AG09309 (cell line): ENCODE data around the gene IFITM5.

ENCODE experiments used
- DNase-seq: peaks from one replicate; pipeline ENCODE4 v3.0.0-alpha.2; 2010; ENCODE audit warnings: low read depth
- H3K4me3 ChIP-seq: 2 replicates; pipeline ENCODE4 v1.5.1; 2011; ENCODE audit warnings: mild to moderate bottlenecking, low read depth, low read length, moderate library complexity; ENCODE audit not compliant: control insufficient read depth
- TF ChIP-seq, protein P1 (sequence below): IDR thresholded peaks from 2 replicates; pipeline ENCODE4 v1.5.1; 2011; ENCODE audit warnings: mild to moderate bottlenecking, low read depth, low read length, inconsistent platforms; ENCODE audit not compliant: insufficient read depth, control insufficient read depth; ENCODE audit errors: missing control alignments

Gene IFITM5

DNA sequence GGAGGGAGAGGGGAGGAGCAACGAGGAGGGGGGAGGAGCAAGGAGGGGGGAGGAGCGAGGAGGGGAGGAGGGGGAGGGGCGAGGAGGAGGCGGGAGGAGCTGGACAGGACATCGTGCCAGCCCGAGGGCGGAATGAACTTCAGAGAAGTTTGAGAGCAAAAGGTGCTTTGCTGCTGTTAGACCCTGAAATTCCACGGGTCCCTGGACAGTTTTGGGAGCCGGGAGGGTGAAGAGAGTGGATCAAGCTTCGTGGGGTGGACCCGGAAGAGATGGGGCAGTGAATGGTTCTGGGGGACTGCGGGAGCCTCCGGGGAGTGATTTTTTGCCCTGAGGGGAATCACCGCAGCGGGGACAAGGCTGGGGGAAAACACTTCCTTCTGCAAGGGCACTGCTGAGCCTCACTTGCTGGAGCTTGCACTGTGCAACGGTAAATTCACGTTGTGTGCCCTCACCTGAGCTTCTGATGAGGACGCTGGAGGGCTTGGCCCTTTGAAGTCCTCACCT lies 31.8 kb downstream of the IFITM5 start:
- no peak overlapping the region for H3K4me3 ChIP-seq
- no peak for DNase-seq
- TF ChIP-seq, protein P1, sequence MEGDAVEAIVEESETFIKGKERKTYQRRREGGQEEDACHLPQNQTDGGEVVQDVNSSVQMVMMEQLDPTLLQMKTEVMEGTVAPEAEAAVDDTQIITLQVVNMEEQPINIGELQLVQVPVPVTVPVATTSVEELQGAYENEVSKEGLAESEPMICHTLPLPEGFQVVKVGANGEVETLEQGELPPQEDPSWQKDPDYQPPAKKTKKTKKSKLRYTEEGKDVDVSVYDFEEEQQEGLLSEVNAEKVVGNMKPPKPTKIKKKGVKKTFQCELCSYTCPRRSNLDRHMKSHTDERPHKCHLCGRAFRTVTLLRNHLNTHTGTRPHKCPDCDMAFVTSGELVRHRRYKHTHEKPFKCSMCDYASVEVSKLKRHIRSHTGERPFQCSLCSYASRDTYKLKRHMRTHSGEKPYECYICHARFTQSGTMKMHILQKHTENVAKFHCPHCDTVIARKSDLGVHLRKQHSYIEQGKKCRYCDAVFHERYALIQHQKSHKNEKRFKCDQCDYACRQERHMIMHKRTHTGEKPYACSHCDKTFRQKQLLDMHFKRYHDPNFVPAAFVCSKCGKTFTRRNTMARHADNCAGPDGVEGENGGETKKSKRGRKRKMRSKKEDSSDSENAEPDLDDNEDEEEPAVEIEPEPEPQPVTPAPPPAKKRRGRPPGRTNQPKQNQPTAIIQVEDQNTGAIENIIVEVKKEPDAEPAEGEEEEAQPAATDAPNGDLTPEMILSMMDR: no peak

DNA sequence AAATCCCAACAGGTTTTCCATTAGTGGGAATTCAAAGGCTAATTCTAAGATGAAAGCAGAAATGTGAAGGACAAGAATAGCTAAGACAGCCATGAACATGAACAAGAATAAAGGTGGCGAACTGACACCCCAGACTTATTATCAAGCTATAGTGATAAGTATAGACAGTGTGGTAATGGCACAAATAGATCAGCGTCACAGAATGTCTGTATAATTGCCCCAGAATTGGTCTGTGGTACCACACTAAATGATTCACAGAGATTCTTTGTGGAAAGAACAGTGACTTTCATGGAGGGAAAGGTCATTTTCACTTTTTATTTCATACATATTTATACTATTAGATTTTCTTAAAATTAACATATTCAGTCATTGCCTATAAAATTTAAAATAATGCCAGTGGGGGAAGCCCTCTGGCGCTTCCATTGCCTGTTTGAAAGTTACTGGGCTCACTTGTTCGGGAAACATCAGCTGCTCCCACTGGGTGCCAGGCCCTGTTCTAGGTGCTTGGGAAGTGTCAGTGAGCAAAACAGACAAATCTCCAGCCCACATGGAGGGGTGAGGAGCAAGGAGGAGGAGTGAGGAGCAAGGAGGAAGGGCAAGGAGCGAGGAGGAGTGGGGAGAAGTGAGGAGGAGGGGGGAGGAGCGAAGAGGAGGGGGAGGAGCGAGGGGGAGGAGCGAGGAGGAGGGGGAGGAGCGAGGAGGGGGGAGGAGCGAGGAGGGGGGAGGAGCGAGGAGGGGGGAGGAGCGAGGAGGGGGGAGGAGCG lies 32.5 kb downstream of the IFITM5 start:
- H3K4me3 ChIP-seq: no peak overlapping the region
- TF ChIP-seq, protein P1: no peak
- no peak for DNase-seq

DNA sequence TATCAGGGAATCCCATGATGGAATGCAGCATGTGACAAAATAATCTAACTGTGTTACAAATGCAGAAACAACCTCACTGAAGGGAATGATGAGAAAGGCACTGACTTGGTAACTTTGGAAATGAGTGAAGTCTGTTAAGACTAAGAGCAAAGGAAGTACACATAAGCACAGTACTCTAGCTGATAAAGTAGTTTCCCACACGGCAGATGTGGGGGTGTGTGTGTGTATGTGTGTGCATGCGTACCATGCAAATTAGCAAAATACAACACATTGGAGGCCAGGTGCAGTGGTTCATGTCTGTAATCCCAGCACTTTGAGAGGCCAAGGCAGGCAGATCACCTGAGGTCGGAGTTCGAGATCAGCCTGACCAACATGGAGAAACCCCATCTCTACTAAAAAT lies 37.7 kb downstream of the IFITM5 start:
- H3K4me3 ChIP-seq: no peak overlapping the region
- TF ChIP-seq, protein P1: no peak
- DNase-seq: no peak

DNA sequence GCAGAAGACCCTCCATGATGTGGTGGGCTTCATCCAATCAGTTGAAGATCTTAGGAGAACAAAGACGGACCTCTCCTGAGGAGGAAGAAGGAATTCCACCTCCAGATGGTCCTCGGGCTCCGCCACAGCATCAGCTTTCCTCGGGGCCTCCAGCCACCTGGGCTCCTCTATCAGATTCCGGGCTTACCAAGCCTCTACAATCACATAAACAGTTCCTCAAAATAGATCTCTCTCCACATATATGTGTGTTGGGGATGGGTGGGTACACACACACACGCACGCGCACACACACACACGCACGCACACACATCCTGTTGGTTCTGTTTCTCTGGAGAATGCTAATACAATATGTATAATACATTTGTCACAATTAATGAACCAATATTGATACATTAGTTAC lies 39.9 kb downstream of the IFITM5 start:
- H3K4me3 ChIP-seq: no peak overlapping the region
- TF ChIP-seq, protein P1: no peak
- no peak for DNase-seq

DNA sequence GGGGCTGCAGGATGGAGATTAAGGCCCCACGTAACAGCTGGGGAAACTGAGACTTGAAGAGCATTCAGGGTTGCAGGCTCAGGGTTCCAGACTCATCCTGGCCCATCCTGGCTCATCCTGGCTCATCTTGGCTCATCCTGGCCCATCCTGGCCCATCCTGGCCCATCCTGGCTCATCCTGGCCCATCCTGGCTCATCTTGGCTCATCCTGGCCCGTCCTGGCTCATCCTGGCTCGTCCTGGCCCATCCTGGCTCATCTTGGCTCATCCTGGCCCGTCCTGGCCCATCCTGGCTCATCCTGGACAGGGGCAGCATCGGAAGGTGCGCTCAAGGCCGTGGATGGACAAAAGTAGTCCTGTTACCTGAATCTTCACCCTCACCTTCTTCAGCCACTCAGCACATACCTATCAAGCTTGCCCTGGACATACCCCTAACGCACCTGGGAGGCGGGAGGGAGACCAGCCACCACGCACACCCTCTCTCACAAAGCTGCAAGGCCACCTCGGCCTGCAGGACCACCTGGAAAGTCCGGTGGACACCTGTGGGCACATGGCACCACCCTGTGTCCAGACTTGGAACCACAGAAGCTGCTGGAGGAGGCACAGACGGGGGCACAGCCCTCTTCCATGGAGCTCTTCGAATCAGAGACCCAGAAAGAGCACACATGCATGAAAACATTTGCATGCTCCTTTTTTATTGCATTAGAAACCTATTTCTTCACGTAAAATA lies 41.4 kb downstream of the IFITM5 start:
- no peak for DNase-seq
- H3K4me3 ChIP-seq: no peak overlapping the region
- TF ChIP-seq, protein P1: peak; percentile 27

DNA sequence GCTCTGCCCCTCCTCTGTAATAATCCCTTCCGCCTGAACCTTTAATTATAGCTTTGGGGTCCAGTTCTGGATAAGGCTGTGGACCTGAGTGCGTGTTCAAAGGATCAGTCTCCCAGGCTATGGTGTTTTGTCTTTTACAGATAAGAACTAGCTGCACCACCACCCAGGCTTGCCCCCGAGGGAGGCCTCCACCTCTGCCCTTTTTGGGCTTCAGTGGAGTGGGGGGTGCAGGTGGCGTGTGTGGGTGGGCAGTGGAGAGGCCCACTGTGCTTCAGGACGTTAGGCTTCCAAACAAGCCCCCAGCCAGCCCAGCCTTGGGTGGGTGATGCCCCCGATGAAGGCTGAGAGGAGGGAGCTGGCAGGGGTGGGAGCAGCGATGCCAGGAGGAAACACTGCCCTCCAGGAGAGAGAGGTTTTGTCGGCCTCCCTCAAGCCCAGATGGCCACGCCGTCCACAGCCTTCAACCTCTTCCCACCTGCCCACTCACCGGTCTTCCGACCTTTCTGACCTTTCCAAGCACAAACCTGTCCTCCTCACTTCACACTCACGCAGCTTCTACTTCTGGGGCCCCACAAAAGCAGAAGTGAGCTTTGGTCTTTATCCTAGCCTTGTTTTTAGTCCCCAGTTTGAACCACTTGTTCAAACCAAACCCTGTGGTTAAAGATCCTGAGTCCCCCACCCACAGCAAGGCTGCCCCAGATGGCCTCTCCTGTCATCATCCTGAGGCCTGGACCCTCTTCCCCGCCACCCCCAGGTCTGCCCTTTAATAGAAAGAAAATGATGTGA lies 42.2 kb downstream of the IFITM5 start:
- DNase-seq: no peak
- H3K4me3 ChIP-seq: no peak overlapping the region
- TF ChIP-seq, protein P1: no peak
